Measurements from ENCODE around the gene TWIST1.

GRCh38 chr7:19145434-19146115, 28.1 kb upstream of the TWIST1 start:
- TF ChIP-seq POLR2A (IDR thresholded peaks at IDR 0.05) (no peak), CTCF (IDR thresholded peaks at IDR 0.05 in 4 of 5, conservative IDR thresholded peaks at IDR 0.05 in 1 of 5) (no peak)
